Astrocyte of the hippocampus (primary cell): Measurements from ENCODE around the gene LGALS4.
"Not testable (repeated sequence)": the region's sequence is repeated elsewhere in the genome, so short reads cannot be mapped to it uniquely, and the experiment has no call there.

ENCODE experiments used
- DNase-seq: peaks from one replicate; pipeline ENCODE4 v3.0.0; 2011; ENCODE audit warnings: low read depth, low spot score

Gene LGALS4

DNA sequence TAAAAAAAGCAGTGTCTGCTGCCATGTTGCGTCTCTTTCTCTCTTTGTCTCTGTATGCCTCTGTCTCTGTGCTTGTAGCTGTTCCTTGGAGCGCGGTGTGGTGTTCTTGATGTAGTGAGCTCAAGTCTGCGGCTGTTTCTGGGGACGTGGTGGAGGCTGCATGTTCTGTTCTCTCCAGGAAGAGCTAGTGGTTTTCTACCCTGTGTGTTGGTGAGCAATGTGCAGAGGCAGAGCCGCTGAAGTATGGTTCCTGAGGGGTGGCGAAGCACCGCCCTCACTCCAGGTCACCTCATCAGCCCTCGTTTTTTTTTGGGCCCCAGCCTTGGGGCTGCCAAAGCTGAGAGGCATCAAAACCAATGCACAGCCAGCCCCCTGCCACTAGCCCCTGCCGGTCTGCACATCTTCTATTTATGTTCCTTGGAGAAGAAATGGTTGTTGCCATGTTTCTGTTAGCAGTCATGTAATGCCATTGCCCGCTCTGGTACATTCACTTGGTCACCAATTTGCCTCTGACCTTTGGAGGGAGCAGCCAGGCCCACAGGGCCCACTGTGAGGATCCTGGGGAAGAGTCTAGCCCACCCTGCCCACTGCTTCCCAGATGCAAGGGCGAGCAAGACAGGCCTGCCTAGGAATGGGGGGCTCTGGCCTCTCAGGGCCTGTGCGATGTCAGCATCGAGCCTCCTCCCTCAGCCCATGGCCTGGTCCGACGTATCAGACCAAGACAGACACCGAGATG, 29.9 kb upstream of the LGALS4 start:
- no peak for DNase-seq

- no peak for DNase-seq
Observed at GRCh38 chr19:38841787-38842438, 29.2 kb upstream of the LGALS4 start.

- DNase-seq, result no peak
Observed at GRCh38 chr19:38841180-38841766, 28.5 kb upstream of the LGALS4 start.

- DNase-seq, result no peak
Observed at GRCh38 chr19:38840583-38840968, 27.8 kb upstream of the LGALS4 start.

DNA sequence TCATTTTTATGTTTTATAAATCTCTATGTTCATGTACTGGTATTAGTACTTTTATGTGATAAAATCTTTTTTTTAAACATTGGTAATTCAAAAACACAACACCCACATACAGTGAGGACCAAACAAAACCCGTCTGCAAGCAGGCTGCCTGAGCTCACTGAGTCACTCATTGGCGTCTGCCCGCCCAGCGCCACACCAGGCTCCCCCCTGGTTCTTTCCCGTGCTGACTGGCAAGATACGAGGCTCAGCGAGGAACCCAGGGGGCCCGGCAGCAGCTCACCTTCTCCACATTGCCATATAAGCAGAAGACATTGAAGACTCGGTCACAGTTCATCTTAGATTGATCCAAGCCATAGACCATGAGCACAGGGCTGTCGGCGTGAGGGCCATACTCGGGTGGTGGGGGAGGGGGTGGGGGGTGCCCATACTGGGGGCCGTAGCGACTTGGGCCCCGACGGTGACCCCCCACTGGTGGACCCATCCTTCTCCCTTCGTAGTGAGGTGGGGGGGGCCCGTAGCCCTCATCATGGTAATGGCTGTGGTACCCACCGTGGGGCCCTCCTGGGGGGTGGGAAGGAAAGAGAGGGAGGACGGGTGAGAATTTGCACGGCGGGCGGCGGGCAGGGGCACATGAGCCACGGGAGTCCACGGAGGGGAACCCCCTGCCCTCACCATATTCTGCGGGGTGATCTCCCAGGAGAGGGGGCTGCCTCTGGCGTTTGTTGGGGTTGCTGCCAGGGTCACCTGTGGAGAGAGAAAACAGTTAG, 27.3 kb upstream of the LGALS4 start:
- peak; percentile 36 for DNase-seq

- no peak for DNase-seq
Observed at GRCh38 chr19:38838986-38839761, 26.4 kb upstream of the LGALS4 start.

DNA sequence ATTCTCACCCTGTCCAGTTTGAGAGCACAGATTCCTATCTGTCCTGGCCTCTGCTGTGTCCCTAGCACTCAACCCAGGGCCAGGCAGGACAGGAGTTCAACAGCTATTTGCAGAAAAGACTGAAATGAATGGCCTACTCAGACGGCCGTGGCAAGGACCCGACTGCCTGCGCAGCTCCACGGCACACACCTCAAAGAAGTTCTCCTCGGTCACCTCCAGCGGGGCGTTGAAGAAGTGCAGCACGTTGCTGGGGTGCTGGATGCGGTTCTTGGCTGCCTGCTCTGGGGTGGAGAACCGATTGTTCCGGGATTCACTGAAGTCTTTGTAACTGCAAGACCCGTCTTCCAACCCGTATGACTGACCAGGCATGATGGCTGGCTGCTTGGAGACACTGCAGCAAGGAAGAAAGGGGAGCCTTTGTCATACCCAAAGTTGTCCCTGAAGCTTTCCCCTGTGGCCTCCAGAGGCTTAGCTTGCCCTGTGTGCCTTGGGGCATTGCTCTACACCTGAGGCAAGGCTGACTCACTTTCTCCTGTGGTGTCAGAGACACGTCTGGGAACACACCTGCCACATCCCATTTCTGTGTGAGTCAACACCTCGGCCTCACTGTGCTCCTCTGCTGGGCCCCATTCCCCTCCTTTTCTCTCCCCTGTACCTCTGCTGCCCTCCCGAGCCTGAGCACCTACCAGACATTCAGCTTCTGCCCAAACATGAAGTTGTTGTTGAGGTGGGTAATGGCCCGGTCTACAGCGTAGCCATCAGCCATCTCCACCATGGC, 25.7 kb upstream of the LGALS4 start:
- DNase-seq, result no peak

DNA sequence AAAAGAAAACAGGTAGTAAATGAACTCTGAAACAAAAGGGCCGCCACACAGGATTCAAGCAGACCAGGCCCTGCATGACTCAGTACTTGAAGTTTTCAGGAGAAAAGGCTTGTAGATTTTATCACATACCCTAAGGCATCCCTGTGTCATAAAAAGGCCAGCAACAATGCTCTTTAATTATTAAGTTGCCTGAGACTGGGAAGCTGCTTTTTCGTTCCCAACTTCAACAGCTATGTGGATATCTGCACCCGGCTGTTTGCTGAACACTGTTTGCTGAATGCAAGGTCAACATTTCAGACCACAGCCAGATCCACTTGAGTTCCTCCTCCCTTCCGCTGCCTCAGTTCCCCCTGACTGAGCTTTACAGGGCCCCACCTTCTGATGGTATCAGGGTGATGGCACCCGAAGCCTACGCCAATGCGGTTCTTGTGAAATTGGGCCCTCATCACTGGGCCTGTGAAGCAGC, 24.9 kb upstream of the LGALS4 start:
- no peak for DNase-seq

DNA sequence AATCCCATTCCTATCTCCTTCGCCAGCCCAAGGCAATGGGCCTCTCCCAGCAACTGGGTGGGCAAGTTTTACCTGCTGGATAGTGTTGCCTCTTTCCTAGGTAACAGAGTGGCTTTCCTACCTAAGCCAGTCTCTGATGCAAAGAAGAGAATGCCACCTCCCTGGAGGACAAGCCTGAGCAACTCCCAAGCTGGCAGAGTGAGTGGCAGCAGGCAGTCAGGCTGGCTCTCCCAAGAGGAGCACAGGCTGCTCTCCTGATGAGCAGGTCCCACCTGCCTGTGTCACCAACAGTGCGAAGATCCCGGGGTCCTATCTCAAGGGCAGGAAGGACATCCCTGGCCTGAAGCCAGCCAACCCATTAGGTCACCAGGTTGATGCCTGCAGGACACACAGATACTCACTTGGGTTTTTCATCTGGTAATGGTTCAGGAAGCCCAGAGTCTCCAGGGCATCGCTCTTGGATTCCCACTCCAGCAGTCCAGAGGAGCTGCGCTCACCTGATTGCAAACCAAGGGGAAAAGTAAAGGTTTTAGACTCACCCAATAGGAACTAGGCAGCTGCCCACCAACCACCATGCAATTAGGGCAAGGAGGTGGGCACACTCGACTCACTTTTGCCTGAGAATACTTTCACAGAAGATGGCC, 24.4 kb upstream of the LGALS4 start:
- DNase-seq, result no peak

DNA sequence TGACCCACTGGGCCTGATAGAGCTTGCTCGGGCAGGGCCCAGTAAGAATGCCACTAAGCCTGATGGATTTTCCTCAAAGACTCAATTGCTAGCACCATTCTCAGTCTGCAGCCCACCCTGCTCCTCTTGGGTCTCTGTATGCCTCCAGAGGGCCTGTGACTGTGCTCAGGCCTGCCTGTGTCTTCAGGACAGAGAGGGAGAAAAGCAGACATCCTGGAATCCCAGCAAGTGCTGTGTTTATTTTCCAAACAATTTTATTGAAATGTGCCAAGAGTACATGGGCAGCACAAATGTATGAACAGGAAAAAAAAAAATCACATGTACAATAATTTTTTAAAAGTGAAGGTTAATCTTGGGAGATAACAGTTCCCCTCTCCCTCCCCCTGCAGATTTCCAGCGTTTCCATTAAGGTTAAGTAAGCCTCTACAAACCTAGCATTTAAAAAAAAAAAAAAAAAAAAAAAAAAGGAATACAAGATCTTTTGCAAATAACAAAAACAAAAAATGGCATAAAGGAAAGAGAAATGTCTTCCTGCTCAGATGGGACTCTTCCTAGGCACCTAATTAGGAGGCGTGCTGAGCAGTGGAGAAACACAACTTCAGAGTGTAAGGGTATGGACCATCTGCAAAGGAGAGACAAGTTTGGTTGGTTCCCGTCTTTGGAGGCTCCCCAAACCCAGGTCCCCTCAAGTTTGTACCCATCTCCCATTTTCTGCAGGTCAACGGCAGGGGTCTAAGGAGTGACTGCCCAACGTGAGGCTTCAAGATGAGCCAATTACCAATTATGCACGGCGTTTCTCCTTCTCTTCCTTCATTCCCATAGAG, 23.6 kb upstream of the LGALS4 start:
- no peak for DNase-seq

DNA sequence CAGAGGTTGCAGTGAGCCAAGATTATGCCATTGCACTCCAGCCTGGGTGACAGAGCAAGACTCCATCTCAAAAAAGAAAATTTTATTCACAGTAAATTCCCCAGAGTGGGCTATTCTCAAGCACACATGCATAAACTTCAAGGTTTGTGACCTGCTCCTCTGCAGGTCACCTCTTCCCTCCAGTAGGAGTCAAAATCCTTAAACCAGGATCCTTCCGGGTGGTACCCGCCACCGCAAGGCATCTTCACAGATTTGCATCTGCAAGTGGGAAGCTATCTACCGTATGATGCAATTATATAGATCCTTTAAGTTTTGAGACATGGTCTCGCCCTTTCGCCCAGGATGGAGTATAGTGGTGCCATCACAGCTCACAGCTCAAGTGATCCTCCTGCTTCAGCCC, 21.8 kb upstream of the LGALS4 start:
- no peak for DNase-seq

DNA sequence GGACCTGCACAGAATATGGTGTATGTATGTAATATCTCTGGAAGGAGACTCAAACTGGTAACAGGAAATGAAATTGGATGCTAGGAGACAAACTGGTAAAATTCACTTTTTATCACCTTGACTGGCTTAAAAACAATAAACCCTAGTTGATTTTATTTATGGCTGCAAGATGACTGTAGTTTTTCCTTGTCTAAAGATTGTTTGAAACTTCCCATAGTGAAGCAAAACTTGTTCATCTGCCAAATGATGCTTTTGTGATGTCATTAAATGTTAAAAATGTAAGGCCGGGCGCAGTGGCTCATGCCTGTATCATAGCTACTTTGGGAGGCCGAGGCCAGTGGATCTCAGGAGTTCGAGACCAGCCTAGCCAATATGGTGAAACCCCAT, 21.4 kb upstream of the LGALS4 start:
- DNase-seq, result no peak

- DNase-seq, result no peak
Observed at GRCh38 chr19:38833092-38833425, 20.3 kb upstream of the LGALS4 start.

GRCh38 chr19:38831142-38831605, 18.4 kb upstream of the LGALS4 start:
- peak; percentile 95 for DNase-seq

DNA sequence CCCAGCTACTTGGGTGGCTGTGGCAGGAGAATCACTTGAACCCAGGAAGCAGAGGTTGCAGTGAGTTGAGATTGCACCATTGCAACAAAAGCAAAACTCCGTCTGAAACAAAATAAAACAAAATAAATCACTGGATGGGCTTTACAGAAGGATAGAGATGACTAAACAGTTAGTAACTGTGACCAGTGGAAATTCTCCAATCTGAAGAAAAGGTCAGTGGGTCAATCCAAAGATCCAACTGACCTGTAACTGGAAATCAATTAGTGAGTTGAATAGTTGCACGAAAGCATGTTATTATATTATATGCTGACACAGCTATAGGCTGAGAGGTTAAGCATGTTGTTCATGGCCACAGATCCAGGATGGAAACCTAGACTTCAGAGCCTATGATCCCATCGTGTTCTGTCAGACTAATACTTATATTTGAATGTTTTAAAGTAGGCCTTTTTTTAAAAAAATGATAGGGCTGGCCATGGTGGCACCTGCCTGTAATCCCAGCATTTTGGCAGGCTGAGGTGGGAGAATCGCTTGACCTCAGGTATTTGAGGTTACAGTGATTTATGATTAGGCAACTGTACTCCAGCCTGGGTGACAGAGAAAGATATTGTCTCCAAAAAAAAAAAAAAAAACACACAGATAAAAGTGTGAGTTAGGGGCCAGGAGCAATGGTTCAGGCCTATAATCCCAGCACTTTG, 17.4 kb upstream of the LGALS4 start:
- DNase-seq, result no peak

DNA sequence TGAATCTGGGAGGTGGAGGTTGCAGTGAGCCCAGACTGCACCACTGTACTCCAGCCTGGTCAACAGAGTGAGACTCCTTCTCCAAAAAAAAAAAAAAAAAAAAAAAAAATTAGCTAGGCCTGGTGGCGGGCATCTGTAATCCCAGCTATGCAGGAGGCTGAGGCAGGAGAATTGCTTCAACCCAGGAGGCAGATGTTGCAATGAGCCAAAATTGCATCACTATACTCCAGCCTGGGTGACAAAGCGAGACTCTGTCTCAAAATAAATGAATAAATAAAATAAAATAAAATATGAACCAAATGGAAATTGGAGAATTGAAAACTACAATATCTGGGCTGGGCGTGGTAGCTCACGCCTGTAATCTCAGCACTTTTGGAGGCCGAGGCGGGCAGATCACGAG, 16.5 kb upstream of the LGALS4 start:
- DNase-seq, result not testable (repeated sequence)

GRCh38 chr19:38826856-38827551, 14.3 kb upstream of the LGALS4 start:
- DNase-seq, result no peak

DNA sequence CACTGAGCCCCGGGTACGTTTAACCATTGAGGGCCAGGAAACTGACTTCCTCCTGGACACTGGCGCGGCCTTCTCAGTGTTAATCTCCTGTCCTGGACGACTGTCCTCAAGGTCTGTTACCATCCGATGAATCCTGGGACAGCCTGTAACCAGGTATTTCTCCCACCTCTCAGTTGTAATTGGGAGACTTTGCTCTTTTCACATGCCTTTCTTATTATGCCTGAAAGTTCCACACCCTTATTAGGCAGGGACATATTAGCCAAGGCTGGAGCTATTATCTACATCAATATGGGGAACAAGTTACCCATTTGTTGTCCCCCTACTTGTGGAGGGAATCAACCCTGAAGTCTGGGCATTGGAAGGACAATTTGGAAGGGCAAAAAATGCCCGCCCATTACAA, 13.2 kb upstream of the LGALS4 start:
- DNase-seq, result not testable (repeated sequence)
